Gastroesophageal sphincter (tissue), 4 donors: Measurements from ENCODE around the gene CCDC106. TPM values are rescaled to one million over a fixed set of nuclear protein-coding genes. Genes with fewer than 3 reads are reported as not detected.
A peak's percentile ranks its signal among the peaks of the same experiment; 100 is the strongest.

Experiments used
- ATAC-seq: fragments of 150-250 bp; one replicate; pipeline ENCODE4 v1.9.1; 2016; ENCODE audit warnings: mild to moderate bottlenecking, moderate library complexity
- H3K27ac ChIP-seq, 4 donors: fragments of 200-600 bp; sonication (generic) in 3 of 4; 1 replicate in 3 of 4; 2 replicates in 1 of 4; pipeline ENCODE4 v1.5.1; 2016 to 2019
- H3K27me3 ChIP-seq: fragments of 200-600 bp; sonication (generic); one replicate; pipeline ENCODE4 v1.5.1; 2019
- H3K36me3 ChIP-seq, 2 donors: fragments of 200-600 bp; sonication (generic); one replicate each; pipeline ENCODE4 v1.5.1; 2019; ENCODE audit warnings: control low read depth in 1 of 2
- H3K4me1 ChIP-seq, 3 donors: fragments of 200-600 bp; sonication (generic); 1 replicate in 2 of 3; 2 replicates in 1 of 3; pipeline ENCODE4 v1.5.1; 2016 to 2019; ENCODE audit warnings: control low read depth in 2 of 3
- H3K4me3 ChIP-seq, 2 donors: fragments of 200-600 bp; sonication (generic); one replicate each; pipeline ENCODE4 v1.5.1; 2019; ENCODE audit warnings: mild to moderate bottlenecking in 1 of 2, moderate library complexity in 1 of 2
- H3K9me3 ChIP-seq, 3 donors: fragments of 200-600 bp; sonication (generic); one replicate each; pipeline ENCODE4 v1.5.1; 2017 to 2019; ENCODE audit warnings: control low read depth in 2 of 3
- CTCF ChIP-seq, 4 experiments: fragments of 200-600 bp in 2 of 4; fragments of 450-650 bp in 2 of 4; sonication (generic) in 1 of 4; IDR thresholded peaks; one replicate each; pipeline ENCODE4 v1.5.1; 2017 to 2019; ENCODE audit warnings: antibody characterized with exemption in 4 of 4, mild to moderate bottlenecking in 2 of 4, moderate library complexity in 2 of 4
- EP300 ChIP-seq: sonication (generic); formaldehyde crosslinking; IDR thresholded peaks from one replicate; pipeline ENCODE4 v1.6.1; 2017; ENCODE audit warnings: antibody characterized with exemption, mild to moderate bottlenecking
- POLR2A ChIP-seq, 2 donors: fragments of 450-650 bp; IDR thresholded peaks; one replicate each; pipeline ENCODE4 v1.6.1; 2017; ENCODE audit warnings: antibody characterized with exemption in 2 of 2, mild to moderate bottlenecking in 2 of 2, moderate library complexity in 1 of 2
- POLR2AphosphoS5 ChIP-seq: sonication (generic); formaldehyde crosslinking; IDR thresholded peaks from one replicate; pipeline ENCODE4 v1.6.1; 2017; ENCODE audit warnings: antibody characterized with exemption
- WGBS, 2 donors: methylation state at CpG; one replicate each; pipeline ENCODE4 v1.1.5; 2018; ENCODE audit warnings: low coverage in 1 of 2; 5-methylcytosine and 5-hydroxymethylcytosine counted together
- total RNA-seq, 4 donors: library from RNA; depleted of rRNA; stranded (reverse); fragments of >200 nt; gene quantifications; one replicate each; pipeline ENCODE4 v1.1.0, GENCODE V29; 2016

Gene CCDC106
- total RNA-seq, 4 donors from 2014 or later = 11.4 to 28.5 (median 15.5) TPM

GRCh38 chr19:55633861-55634260 lies 14.2 kb upstream of the CCDC106 start:
- TF ChIP-seq POLR2AphosphoS5 = no peak
- no peak for TF ChIP-seq CTCF (IDR thresholded peaks at IDR 0.05)
- no peak for TF ChIP-seq EP300
- TF ChIP-seq POLR2A (IDR thresholded peaks at IDR 0.05) = no peak
- Histone ChIP-seq H3K9me3 (no peaks in the 10 kb centered on the region), H3K4me3 (no peak overlapping the region), H3K4me1 (peaks cover 2 to 61% (median 30%) of the 10 kb centered on the region in 3 donors), H3K36me3 (no peaks in the 10 kb centered on the region), H3K27ac (peak overlapping the region in 3 of 4 donors; percentile 95 to 100 (median 96)), H3K27me3 (no peaks in the 10 kb centered on the region)
- ATAC-seq = no peak
- WGBS, 2 donors = 59 to 74% methylated on average over 4 to 8 of the region's 8 CpGs

- TF ChIP-seq POLR2A (IDR thresholded peaks at IDR 0.05) (no peak), POLR2AphosphoS5 (no peak), EP300 (no peak), CTCF (IDR thresholded peaks at IDR 0.05) (no peak)
- no peaks in the 10 kb centered on the region for H3K9me3 ChIP-seq
- H3K27ac ChIP-seq = peak overlapping the region; percentile 95 to 100 (median 98)
- no peaks in the 10 kb centered on the region for H3K27me3 ChIP-seq
- H3K36me3 ChIP-seq = no peaks in the 10 kb centered on the region
- H3K4me1 ChIP-seq = peaks cover 5 to 76% (median 44%) of the 10 kb centered on the region in 3 donors
- WGBS, 2 donors = 4 to 6% methylated on average over 7 to 8 of the region's 9 CpGs
- ATAC-seq = no peak
- peak overlapping the region; percentile 97 to 100 for H3K4me3 ChIP-seq
These were observed 12.7 kb upstream of the CCDC106 start for GRCh38 chr19:55635334-55635717.

DNA sequence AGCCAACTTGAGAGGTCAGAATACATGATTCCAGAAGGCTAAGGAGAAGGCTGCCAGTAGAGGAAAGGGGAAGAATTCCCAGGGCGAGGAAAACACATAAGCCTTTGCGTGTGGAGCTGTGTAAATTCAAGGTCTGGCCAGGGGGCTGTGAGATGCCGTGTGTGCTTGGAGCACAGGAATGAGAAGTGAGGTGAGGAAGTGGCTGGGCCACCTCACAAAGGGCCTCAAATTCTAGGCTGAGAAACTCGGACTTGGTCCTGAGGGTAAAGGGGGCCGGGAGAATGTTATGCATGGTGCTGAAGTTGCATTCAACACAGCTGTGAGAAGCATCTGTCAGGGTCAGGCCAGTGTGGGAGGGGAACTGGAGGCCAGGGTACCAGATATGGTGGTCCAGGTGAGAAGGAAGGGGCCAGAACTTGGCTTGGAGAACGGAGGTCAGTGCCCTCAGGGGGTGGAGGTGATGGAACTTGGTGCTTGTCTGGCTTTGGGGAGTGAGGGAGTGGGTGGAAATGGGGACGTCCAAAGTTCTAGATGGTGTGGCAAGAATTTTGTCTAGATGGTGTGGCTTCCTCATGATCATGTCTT lies 12.1 kb upstream of the CCDC106 start:
- peak overlapping the region; percentile 95 to 100 (median 98) for H3K27ac ChIP-seq

GRCh38 chr19:55636723-55637122 lies 11.3 kb upstream of the CCDC106 start:
- no peak for ATAC-seq
- WGBS, 2 donors = 71 to 100% methylated on average over 1 to 4 of the region's 4 CpGs
- no peaks in the 10 kb centered on the region for H3K36me3 ChIP-seq
- H3K27me3 ChIP-seq = no peaks in the 10 kb centered on the region
- H3K4me1 ChIP-seq = peaks cover 5 to 85% (median 47%) of the 10 kb centered on the region in 3 donors
- TF ChIP-seq POLR2AphosphoS5 = no peak
- no peak for TF ChIP-seq POLR2A (IDR thresholded peaks at IDR 0.05)
- TF ChIP-seq EP300 = no peak
- no peak for TF ChIP-seq CTCF (IDR thresholded peaks at IDR 0.05)
- no peaks in the 10 kb centered on the region for H3K9me3 ChIP-seq
- peak overlapping the region in 1 of 2 donors; percentile 97 for H3K4me3 ChIP-seq
- peak overlapping the region in 2 of 4 donors; percentile 9 to 96 for H3K27ac ChIP-seq

More for the DNA sequence above, 12.1 kb upstream of the CCDC106 start:
- Histone ChIP-seq H3K9me3 (no peaks in the 10 kb centered on the region), H3K4me1 (peaks cover 5 to 82% (median 47%) of the 10 kb centered on the region in 3 donors), H3K36me3 (no peaks in the 10 kb centered on the region), H3K27me3 (no peaks in the 10 kb centered on the region), H3K4me3 (peak overlapping the region; percentile 97 to 100)
- 48% methylated on average over 6 of the region's 7 CpGs; no CpG with 5 or more reads in 1 of the 2 donors for WGBS, 2 donors
- TF ChIP-seq EP300 = no peak
- no peak for TF ChIP-seq POLR2AphosphoS5
- TF ChIP-seq CTCF (IDR thresholded peaks at IDR 0.05) = no peak
- TF ChIP-seq POLR2A (IDR thresholded peaks at IDR 0.05) = no peak
- no peak for ATAC-seq

DNA sequence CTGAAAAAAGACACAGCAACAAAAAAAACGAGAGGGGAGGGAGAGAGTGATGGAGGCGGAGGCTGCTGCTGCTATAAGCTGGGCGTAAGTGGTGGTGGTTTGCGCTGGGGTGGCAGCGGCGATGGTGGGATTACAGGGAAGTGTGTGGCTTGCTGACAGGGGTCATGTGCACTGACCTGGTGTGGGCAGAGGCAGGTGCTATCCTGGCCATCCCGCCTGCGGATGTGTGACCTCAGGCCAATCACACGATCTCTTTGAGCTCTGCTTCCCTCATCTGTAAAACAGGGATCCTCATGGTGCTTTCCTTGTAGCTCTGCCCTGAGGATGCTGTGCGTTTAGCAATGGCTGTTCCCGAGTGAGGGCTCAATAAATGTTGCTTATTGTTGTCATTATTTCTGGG lies 10.5 kb upstream of the CCDC106 start:
- TF ChIP-seq CTCF (IDR thresholded peaks at IDR 0.05) (no peak), POLR2A (IDR thresholded peaks at IDR 0.05) (no peak), POLR2AphosphoS5 (no peak), EP300 (no peak)
- no peak overlapping the region for H3K27ac ChIP-seq
- ATAC-seq = no peak
- 63 to 65% methylated on average over 11 of the region's 11 CpGs for WGBS, 2 donors
- no peak overlapping the region for H3K4me3 ChIP-seq
- H3K27me3 ChIP-seq = no peaks in the 10 kb centered on the region
- H3K36me3 ChIP-seq = no peaks in the 10 kb centered on the region
- no peaks in the 10 kb centered on the region for H3K9me3 ChIP-seq
- H3K4me1 ChIP-seq = peaks cover 5 to 85% (median 55%) of the 10 kb centered on the region in 3 donors
